WTC11 (cell line): ENCODE results near the gene GUF1. TPM values are rescaled to one million over a fixed set of nuclear protein-coding genes. Genes with fewer than 3 reads are reported as not detected.

Experiments used
- ARID4B ChIP-seq: sonication (generic); formaldehyde crosslinking; IDR thresholded peaks from 2 replicates; pipeline ENCODE4 v1.8.0; 2023; ENCODE audit warnings: missing genetic modification reagents, mild to moderate bottlenecking, borderline replicate concordance
- ATF3 ChIP-seq: sonication (generic); formaldehyde crosslinking; conservative IDR thresholded peaks from 2 replicates; pipeline ENCODE4 v1.8.1; 2022; ENCODE audit warnings: mild to moderate bottlenecking, missing genetic modification reagents
- ATF6 ChIP-seq: sonication (generic); formaldehyde crosslinking; IDR thresholded peaks from 2 replicates; pipeline ENCODE4 v1.8.1; 2023; ENCODE audit warnings: mild to moderate bottlenecking, missing genetic modification reagents
- CBFB ChIP-seq: sonication (generic); formaldehyde crosslinking; IDR thresholded peaks from 2 replicates; pipeline ENCODE4 v1.8.1; 2022; ENCODE audit warnings: mild to moderate bottlenecking, low read depth, missing genetic modification reagents
- E2F4 ChIP-seq: sonication (generic); formaldehyde crosslinking; IDR thresholded peaks from 2 replicates; pipeline ENCODE4 v1.8.1; 2022; ENCODE audit warnings: low read depth, mild to moderate bottlenecking, moderate library complexity, missing genetic modification reagents, borderline replicate concordance
- ERG ChIP-seq: fragments of 250-450 bp; sonication (Bioruptor Pico); IDR thresholded peaks from 2 replicates; pipeline ENCODE4 v1.8.0; 2021; ENCODE audit warnings: mild to moderate bottlenecking
- FOXK1 ChIP-seq: sonication (generic); formaldehyde crosslinking; IDR thresholded peaks from 2 replicates; pipeline ENCODE4 v1.8.0; 2022; ENCODE audit warnings: mild to moderate bottlenecking, moderate library complexity, missing genetic modification reagents
- MAX ChIP-seq: sonication (generic); formaldehyde crosslinking; IDR thresholded peaks from 2 replicates; pipeline ENCODE4 v1.8.0; 2022; ENCODE audit warnings: mild to moderate bottlenecking, missing genetic modification reagents
- NR1H2 ChIP-seq: sonication (generic); formaldehyde crosslinking; IDR thresholded peaks from 2 replicates; pipeline ENCODE4 v1.9.0; 2021; ENCODE audit warnings: mild to moderate bottlenecking, moderate library complexity, missing genetic modification reagents
- NR3C1 ChIP-seq: sonication (generic); formaldehyde crosslinking; conservative IDR thresholded peaks from 2 replicates; pipeline ENCODE4 v1.8.1; 2023; ENCODE audit warnings: low read depth, mild to moderate bottlenecking, missing genetic modification reagents
- OVOL2 ChIP-seq: fragments of 250-450 bp; sonication (Bioruptor Pico); IDR thresholded peaks from 2 replicates; pipeline ENCODE4 v1.9.0; 2021; ENCODE audit warnings: mild to moderate bottlenecking, borderline replicate concordance
- RELA ChIP-seq: sonication (generic); formaldehyde crosslinking; IDR thresholded peaks from 2 replicates; pipeline ENCODE4 v1.8.1; 2022; ENCODE audit warnings: missing genetic modification reagents, mild to moderate bottlenecking, borderline replicate concordance
- TEAD1 ChIP-seq: sonication (generic); formaldehyde crosslinking; IDR thresholded peaks from 2 replicates; pipeline ENCODE4 v1.8.0; 2022; ENCODE audit warnings: mild to moderate bottlenecking, missing genetic modification reagents
- TEAD4 ChIP-seq: sonication (generic); formaldehyde crosslinking; IDR thresholded peaks from 2 replicates; pipeline ENCODE4 v1.8.0; 2022; ENCODE audit warnings: mild to moderate bottlenecking, missing genetic modification reagents
- USF2 ChIP-seq: sonication (generic); formaldehyde crosslinking; IDR thresholded peaks from 2 replicates; pipeline ENCODE4 v1.8.1; 2023; ENCODE audit warnings: mild to moderate bottlenecking, missing genetic modification reagents, moderate library complexity
- ZNF138 ChIP-seq: sonication (generic); formaldehyde crosslinking; conservative IDR thresholded peaks from 2 replicates; pipeline ENCODE4 v1.8.1; 2022; ENCODE audit warnings: mild to moderate bottlenecking, moderate library complexity, missing genetic modification reagents
- ZNF219 ChIP-seq: sonication (generic); formaldehyde crosslinking; IDR thresholded peaks from 2 replicates; pipeline ENCODE4 v1.8.0; 2023; ENCODE audit warnings: missing genetic modification reagents, mild to moderate bottlenecking, borderline replicate concordance
- ZNF263 ChIP-seq: sonication (generic); formaldehyde crosslinking; IDR thresholded peaks from 2 replicates; pipeline ENCODE4 v1.8.1; 2022; ENCODE audit warnings: low read depth, mild to moderate bottlenecking, moderate library complexity, missing genetic modification reagents
- ZNF425 ChIP-seq: fragments of 250-450 bp; sonication (Bioruptor Pico); conservative IDR thresholded peaks from 2 replicates; pipeline ENCODE4 v1.9.0; 2021; ENCODE audit warnings: mild to moderate bottlenecking
- ZSCAN18 ChIP-seq: fragments of 250-450 bp; sonication (Bioruptor Pico); IDR thresholded peaks from 2 replicates; pipeline ENCODE4 v2.1.2; 2022; ENCODE audit warnings: mild to moderate bottlenecking, moderate library complexity
- total RNA-seq: library from RNA; stranded (reverse); gene quantifications from 3 replicates; pipeline ENCODE4 v1.2.3, GENCODE V29; 2021

GUF1 gene
- total RNA-seq, 1 experiment from 2014 or later: 37.6 TPM

- TF ChIP-seq ZNF425 (CRISPR knock-in tag) (no peak), NR1H2 (no peak), ZNF219 (CRISPR knock-in tag) (no peak), ZNF138 (CRISPR knock-in tag) (no peak), TEAD4 (CRISPR knock-in tag) (no peak), OVOL2 (CRISPR knock-in tag) (no peak), ATF3 (CRISPR knock-in tag) (no peak), CBFB (no peak), NR3C1 (CRISPR knock-in tag) (no peak), USF2 (peak; percentile 96), MAX (CRISPR knock-in tag) (peak; percentile 80), E2F4 (no peak), TEAD1 (CRISPR knock-in tag) (0 out of 2 replicates have a peak, but pooled peaks have one; percentile 45), ZSCAN18 (CRISPR knock-in tag) (no peak), FOXK1 (CRISPR knock-in tag) (peak; percentile 87), ERG (no peak), ATF6 (CRISPR knock-in tag) (no peak), RELA (CRISPR knock-in tag) (no peak), ZNF263 (no peak), ARID4B (CRISPR knock-in tag) (no peak)
These were observed at the start of gene GUF1 (continued) for GRCh38 chr4:44678094-44679041.
